Stimulated activated CD8-positive, alpha-beta memory T cell treated with anti-CD3 and anti-CD28 coated beads, Interleukin-2, amount 100 ng/mL, for 1 hour (primary cell): ENCODE data around the gene PREX1.
A peak's percentile ranks its signal among the peaks of the same experiment; 100 is the strongest.

Source experiments
- DNase-seq, 2 donors: peaks; one replicate each; pipeline ENCODE4 v3.0.0-alpha.2; 2020; ENCODE audit warnings: low read depth in 2 of 2

PREX1 gene

DNA sequence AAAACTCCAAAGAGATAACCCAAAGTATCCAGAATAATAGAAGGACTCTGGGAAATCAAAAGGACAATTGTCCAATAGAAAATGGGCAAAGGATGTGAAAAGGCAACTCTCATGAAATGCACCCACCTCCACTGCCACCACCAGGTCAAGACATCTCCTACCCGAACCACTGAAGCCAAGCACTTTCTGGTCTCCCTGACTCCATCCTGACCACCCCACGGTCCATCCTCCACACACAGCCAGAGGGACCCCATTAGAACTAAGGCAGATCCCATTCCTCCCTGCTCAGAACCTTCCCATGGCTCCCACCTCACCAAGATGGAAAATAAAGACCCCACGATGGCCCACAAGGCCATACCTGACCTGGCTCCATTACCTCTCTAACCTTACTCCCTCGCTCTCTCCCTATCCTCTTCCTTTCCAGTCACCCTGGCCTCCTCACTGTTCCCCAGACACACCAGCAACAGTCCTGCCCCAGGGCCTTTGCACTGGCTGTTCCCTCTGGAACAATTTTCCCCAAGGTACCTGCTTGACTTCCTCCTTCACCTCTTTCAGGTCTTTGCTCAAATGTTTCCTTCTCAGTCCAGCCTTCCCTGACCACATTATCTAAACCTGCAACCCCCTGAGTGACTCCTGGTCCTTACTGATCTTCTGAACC is 108.1 kb downstream of the PREX1 start:
- DNase-seq, result no peak

DNA sequence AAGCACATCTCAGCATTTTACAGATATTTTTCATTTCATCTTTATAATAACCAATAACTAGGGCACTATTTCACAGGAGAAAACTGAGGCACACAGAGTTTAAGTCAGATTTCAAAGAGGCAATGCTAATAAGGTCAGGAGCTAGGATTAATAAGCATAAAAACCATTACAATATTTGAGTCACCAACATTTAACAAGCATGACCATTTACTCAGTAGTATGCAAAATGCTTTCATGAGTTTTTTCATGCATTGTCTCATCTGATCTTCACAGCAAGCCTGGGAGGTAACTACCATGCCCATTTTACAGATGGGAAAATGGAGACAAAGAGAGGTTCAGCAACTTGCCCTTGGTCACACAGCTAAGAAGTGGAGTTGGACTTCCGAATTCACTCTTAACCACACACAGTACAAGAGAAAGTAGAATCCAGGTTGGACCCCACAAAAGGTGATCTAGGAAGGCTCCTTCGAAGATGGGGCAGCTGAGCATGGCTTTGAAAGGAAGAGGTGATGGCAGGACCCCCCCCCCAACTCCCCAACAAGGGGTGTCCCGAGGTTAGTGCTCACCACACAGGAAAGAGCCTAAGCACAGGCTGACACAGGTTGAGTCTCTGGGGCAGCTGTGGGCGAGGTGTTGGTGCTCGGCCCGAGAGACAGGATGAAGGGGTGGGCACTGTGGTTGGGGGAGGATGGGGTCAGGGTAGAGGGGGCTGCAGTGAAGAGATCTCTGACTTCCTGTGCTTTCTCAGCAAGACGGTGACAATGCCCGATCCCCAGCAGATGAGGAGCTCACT is 108.8 kb downstream of the PREX1 start:
- peak; percentile 13 to 28 for DNase-seq

DNA sequence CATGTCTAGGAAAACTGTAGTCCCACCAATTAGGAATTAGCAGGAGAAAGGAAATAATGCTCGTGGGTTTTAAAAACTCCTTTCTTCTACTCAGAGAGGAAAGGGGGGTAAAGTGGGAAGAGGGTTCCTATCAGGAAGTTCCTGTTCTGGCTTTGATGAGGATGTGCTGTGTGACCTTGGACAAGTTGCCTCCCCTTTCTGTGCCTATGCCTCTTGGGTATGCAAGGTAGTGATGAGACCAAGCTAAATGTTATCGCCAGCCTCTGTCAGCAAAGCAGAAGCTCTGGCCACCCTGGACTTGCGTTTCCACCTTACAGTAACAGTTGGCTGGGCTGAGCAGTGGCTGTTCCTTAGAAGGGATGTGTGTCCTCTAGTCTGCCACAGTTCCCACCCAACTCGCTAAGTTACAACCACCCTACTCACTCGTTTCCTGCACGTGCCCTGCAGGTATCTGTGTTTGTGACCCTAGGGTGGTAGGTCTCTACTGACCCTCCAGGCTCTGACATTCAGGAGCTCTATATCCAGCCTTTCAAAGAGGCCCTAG is 110.0 kb downstream of the PREX1 start:
- no peak for DNase-seq

DNA sequence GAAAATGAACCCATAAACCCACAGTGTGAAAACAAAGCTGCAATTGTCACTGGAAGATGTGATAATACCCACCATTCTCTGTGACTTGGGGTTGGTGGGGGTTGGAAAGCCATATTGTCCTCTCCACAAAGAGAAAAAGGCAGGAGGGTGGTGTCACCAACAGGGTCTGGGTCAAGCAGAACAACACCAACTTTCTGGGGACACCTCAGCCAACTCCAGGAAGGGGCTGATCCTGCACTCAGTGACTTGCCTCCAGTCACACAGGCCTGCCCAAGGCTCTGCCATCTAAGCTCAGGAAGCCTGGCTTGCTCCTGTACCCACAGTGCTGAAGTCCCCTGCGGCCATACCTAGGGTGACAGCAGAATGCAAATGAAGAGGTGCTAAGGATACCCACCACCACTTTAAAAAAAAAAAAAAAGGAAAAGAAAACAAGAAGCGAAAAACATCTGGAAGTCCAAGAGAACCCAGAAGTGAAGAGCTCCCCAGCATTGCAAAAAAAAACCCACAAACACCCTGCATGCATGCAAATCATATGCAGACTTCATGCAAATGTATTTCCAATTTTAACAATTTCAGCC is 110.6 kb downstream of the PREX1 start:
- DNase-seq, result no peak

DNA sequence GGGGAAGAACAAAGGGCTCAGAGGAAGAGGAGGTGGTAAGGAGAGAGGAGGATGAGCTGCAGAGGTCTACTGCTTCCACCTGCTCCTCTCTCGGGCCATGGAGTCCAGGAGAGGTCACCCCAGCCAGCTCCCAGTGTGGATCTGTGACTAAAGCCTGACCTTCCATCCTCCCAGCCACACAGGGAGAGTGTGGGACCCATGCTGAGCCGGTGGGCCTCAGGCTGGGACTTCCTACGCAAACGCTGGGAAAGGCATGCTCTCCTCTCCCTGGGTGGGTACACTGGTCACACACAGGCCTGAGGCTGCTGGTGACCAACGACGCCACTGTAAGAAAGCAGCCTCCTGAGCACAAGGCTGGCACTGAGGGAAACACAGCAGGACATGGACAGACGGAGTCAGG is 111.3 kb downstream of the PREX1 start:
- DNase-seq, result no peak

DNA sequence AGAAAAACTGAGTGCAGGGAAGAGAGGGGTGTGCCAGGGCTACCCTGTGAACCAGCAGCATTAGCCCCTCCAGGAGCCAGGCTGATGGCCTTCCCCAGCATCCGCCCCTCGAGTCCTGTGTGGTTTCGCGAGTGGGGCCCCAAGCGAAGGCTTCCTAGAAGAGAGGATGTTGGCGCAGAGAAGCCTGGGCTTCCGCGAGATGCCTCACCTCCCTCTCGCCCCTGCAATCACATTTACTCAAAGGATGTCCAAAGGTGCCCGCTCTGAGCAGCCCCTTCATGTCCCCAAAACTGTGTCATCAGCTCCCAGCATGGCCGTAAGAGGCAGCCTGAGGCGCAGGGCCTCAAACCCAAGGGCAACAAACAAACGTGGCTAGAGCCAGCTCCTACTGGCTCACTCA is 111.7 kb downstream of the PREX1 start:
- peak; percentile 45 to 52 for DNase-seq

DNA sequence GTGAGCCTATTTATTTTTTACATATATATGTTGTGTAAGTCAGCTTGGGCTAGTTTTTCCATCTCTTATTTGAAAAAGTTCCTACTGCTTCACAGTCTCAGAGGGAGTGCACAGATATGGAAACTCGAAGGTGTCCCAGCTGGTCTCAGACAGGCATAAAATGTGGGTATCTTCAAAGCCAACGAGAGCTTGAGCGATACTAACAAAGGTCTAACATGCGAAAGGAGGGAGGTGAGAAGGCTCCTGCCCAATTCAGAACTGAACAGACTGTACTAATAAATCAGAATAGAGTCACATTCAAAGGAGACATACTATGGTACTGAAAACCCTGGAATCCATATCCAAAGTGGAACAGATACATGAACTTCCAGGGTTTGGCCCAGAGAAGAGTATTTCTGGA is 113.0 kb downstream of the PREX1 start:
- no peak for DNase-seq

DNA sequence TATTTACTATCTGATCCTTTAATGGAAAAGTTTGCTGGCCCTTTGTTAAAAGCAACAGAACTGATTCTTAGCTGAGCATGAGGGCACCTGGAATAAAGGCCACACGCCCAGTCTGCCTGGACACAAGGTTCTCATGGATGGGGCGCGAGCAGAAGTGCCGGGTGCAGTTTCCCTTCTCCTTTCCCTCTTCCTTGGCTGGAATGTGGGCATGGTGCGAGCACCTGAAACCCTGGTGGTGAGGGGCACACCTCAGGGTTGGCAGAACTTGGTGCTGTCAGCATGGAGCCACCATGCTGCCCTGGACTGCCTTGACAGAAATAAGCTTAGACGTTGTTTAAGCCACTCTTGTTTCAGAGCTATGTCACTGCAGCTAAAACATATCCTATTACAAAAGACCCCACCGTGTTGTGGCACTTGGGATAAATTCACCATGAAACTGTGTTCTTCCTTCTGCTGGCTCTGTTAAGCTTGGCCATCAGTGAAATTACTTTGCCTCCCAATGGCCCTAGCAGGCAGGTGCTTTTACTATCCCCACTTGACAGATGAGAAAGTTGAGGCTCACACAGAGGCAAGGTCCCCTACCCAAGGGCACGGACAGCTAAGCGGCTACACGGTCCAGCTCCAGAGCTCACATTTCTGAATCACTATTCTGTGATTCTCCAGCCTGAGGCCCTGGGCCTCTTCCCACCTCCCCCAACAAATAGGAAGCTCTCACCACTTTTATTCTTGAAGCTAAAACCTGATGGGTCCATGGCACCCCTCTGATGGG is 115.9 kb downstream of the PREX1 start:
- no peak for DNase-seq

DNA sequence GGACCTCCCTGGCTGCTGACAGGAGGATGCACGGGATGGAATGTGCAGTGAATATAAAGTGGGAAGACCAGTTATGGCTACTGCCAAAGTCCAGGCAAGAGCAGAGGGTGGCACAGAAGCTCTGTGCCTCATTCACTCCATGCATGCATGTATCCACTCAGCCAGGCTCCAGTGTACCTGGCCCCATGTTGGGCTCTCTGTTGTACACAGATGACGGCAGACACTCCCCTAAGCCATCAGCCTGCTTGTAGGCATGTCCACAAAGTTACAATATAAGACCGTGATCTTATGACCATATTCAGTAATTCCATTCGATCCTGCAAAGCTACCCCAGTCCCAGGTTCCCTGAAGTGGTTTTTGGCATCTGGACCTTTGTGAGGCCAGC is 116.8 kb downstream of the PREX1 start:
- no peak for DNase-seq

DNA sequence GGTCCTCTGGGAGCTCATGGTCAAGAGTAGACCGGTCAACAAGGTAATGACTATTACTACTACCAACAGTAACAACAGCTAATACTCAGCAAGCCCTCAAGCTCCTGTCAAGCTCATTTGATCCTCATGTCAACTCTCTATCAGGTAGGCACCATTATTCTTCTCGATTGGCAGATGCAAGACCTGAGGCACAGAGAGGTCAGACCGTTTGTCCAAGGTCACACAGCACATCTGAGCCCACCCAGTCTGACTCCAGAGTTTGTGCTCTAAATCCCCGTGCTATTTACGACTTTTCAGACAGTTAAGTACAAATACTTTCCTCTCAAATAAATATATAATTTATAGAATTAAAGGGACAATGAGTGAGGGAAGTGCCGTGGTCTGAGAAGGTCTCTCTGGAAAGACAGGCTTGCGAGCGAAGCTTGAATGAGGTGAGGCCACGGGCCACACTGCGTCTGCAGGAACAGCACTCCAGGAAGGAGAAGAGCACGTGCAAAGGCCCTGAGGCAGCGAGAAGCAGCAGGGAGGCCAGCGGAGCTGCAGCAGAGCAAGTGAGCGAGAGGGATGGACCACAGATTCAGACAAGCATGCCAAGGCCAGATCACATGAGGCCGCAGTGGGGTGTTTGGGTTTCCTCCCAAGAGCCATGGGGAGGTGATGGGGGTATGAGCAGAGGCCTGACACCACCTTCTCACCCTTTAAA is 117.3 kb downstream of the PREX1 start:
- no peak for DNase-seq

DNA sequence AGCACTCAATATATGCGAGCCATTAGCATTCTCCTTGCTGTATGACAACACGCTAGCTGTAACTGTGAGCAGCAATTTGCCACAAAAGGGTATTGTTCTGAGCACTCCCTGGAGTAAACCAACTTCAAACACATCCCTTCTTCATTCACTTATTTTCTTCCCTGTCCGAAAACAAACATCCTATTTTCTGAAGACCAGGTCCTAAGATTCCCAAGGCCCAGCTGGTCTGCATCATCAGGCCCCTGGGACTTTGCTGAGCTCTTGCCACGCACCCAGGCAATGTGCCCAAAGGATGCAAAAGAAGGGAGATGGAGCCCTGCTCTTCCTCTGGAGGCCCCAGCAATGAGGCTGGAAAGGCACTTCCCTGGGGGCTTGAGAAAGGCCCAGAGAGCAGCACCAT is 118.1 kb downstream of the PREX1 start:
- DNase-seq, result no peak

DNA sequence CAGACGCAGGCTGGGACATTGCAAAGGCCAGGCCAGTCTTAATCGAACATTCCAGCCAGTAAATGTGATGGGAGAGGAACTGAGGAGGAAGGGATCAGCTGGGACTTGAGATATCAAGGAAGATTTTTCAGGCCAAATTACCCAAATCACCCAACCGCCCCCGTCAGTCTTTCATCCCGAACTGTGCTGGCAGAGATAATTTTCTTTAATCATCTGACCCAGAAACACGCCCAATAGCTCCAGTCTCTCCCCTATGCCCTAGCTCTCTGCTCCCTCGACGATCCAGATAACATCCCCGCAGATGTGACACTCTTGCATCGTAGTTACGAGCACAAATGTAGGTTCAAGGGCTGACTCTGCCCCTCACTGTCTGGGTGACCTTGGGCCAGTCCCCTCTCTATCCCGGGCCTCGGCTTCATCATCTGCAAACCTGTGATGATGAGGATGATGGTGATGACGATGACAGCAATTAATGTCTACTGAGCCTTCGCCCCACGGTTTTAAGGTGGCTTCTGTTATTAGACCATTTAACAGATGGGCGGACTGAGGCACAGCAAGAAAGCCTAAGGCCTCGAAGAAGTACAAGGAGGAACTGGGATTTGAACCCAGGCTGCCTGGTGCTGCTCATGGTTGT is 118.6 kb downstream of the PREX1 start:
- no peak for DNase-seq

DNA sequence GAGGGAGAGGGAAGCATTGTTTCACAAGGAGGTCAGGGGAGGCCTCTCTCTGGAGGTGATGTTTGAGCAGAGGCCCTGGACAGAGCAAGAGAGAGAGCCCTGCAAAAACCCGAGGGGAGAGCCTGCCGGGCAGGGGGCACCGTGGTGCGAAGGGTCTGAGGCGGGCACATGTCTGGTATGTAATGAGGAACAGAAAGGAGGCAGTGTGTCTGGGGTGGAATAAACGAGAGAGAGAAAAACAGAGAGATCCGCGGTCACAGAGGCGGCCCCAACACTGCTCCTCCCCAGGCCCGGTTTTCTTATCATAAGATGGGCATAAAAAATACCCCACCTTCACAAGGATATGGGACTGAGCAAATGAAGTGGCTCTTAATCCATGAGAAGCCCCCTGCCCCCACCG is 119.2 kb downstream of the PREX1 start:
- DNase-seq, result no peak

DNA sequence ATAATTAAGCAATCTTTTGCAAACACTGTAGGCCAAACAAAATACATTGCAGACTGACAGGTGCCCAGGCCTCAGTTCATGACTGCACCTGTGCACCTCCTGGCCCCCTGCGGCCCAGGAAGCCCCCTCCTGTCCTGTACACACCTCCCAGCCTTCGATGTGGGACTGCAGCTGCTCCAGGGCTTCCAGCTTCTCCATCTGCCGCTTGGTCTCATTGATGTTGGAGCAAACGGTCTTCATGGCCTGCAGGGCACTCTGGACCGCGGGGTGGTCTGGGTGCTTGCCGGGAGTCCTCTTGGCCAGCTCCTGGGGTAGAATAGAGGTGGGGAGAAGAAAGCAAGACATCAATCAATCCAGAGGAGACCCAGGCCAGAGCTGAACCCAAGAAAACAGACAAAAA is 119.7 kb downstream of the PREX1 start:
- no peak for DNase-seq

DNA sequence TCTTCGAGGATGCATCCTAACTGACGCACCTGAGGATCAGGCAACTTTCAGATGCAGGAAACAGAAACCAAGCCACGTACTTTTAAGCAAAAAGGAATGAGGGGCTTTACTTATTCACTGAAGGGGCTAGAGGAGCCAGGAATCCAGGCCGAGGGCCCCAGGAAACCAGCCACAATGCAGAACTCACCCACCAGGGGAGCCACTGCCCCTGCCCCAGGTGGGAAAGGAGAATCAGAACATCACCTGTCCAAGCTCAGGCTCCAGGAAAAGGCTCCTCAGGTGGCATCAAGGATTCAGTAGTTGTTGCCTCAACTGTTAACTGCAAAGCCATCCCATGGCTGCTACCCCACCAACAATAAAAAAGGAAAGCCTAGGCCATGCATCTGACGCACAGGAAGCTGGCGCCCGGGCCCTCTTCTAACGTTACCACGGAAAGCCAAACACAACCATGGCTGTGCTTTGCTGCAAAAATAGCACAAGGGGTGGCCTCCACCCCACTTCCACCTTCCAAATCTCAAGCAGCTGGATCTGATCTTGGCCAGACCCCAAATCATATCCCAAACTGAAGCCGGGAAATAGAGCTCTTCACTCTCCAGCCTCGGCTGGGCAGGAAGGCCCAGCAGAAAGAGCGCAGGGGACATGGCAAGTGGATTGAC is 121.0 kb downstream of the PREX1 start:
- DNase-seq, result no peak

DNA sequence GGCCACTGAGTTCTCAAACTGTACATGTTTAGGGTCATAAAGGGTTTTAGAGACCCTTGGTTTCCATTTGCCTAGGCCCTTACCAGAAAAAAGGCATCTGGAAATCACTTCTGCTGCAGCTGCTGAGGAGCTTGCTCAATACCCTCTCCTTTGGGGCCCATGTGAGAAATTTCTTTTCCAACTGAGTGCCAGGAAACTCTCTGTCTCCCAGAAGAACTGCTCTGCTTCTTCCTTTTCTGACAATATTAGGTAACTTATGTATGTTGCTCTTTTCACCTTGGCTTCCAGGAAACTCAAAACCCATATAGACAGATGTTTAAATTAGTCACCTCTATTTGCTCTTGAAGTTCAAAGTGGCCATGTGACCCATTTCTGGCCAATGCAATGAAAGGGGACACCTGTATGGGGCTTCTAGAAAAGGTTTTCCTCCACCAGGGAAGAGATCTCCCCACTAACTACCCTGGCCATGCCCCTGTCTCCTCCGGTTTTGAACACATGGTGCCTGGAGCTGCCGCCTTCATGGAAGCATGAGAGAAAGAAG is 121.6 kb downstream of the PREX1 start:
- DNase-seq, result no peak

DNA sequence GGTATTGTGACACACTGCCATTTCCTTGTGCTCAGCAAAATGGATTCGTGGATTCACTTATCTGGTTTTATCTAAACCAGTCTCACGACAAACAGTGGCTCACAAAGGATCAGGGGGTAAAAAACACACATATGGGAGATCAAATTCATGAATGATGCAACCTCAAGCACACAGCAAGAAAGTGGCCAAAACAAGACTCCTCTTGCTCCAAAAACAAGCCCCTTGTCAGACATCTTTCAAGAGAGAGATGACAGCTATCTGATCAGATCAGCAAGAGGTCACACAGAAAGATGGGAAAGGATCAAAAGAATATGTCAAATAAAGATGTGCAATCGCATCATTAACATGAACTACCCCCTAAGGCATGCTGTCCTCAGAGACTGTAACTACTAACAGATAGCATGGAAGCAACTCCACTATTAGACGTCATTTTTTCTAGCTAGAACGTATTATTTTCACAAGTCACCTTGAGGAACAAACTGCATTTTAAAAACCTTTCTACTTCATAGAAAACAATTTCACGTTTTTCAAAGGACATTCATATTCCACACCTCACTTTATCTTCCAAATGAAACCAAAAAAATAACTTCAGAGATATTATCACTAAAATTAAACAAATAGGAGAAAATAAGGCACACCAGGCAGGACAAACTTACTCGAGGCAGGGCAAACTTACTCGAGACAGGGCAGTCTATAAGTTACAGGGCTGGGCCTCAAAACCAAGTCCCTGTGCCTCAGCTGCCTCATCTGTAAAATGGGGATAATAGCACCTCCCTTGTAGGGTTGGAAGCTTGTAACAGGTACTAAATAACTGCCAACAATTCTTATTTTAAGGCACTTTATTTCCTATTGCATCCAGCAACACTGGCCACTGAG is 122.3 kb downstream of the PREX1 start:
- no peak for DNase-seq

DNA sequence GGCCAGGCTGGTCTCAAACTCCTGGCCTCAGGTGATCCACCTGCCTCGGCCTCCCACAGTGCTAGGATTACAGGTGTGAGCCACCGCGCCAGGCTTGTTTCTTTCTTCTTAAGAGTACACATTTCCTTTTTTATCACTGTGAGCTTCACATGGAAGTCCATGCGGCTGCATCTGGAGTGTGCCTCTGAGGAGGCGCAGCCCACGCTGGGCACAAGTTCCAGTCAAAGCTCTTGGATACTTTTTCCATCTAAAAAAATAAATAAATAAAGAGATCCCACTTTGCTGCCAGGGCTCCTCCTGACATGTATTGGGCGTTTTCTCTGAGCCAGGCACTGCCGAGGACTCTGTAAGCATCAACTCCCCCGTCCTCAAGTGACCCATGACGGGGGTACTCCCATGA is 123.0 kb downstream of the PREX1 start:
- DNase-seq, result no peak

DNA sequence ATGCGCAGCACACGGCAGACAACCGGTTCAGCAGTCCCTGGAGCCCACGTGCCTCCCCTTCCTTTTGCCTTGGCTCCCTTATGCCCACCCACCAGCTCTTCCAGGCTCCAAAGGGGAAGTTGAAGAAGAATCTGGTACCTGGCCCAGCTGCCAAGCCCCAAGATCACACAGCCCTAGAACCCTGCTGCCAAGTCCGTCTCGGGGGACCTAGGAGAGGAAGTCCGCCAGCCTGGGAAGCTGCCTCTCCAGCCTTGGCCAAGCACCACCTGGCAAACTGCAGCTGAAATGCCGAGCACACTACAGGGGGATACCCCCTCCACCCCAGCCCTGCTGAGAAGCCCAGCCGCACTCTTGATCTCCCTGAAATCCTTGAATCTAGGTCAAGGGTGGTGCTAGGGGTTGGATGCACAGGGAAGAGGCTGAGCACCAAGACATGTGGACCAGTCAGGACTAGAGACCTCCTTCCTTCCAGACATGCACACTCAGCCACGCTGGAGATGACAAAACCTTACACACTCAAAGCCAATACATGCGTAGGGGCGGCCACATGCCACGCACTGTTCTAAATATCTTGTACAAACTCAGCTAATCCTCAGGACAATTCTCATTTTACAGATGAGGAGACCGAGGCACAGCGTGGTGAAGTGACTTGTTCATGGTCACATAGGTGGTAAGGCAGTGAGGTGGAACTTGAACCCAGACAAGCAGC is 124.1 kb downstream of the PREX1 start:
- DNase-seq, result no peak
